ENCODE measurements around the gene GAB4. TPM values are rescaled to one million over a fixed set of nuclear protein-coding genes. Genes with fewer than 3 reads are reported as not detected.

The GAB4 gene
- total RNA-seq, 4 donors from 2014 or later, result not detected

DNA sequence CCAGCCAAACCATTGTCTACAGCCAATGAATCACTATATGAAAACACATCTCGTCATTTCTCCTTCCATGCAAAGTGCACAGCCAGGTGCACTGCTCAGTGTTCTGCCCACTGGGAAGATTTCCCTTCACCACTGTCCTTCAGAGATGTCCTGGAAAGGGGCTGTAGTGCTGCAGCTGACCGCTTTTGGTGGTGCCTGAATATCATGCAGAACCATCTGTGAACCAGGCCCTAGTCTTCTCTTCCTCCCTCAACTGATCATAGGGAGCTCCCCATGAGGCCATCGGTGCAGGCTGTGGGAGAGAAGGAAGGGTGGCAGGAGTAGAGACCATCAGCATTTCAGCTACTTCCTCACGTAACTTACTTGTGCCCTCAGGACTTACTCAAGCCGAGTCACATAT is 70.2 kb downstream of the GAB4 start:
- TF ChIP-seq, protein P1, sequence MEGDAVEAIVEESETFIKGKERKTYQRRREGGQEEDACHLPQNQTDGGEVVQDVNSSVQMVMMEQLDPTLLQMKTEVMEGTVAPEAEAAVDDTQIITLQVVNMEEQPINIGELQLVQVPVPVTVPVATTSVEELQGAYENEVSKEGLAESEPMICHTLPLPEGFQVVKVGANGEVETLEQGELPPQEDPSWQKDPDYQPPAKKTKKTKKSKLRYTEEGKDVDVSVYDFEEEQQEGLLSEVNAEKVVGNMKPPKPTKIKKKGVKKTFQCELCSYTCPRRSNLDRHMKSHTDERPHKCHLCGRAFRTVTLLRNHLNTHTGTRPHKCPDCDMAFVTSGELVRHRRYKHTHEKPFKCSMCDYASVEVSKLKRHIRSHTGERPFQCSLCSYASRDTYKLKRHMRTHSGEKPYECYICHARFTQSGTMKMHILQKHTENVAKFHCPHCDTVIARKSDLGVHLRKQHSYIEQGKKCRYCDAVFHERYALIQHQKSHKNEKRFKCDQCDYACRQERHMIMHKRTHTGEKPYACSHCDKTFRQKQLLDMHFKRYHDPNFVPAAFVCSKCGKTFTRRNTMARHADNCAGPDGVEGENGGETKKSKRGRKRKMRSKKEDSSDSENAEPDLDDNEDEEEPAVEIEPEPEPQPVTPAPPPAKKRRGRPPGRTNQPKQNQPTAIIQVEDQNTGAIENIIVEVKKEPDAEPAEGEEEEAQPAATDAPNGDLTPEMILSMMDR (IDR thresholded peaks at IDR 0.05; ENCODE audit: low read depth), result no peak

DNA sequence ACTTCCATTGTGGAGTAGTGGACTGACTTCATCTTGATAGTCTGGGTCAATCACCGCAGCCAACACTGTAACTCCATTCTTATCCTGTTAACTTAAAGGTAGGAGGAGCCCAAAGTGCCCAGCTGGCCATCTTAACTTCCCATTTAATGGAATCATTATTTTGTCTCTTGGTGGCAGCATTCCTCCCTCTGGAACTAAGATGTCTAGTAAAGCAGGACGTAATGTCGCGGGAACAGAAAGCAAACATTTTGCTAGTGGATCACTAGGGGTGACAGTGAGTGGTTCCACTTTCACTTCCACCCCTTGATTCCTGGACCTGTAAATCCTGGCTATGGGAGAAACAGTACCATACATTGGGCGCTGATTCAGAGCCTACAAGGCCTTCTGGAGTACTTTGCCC is 71.4 kb downstream of the GAB4 start:
- TF ChIP-seq, protein P1 (IDR thresholded peaks at IDR 0.05; ENCODE audit: low read depth), result no peak

DNA sequence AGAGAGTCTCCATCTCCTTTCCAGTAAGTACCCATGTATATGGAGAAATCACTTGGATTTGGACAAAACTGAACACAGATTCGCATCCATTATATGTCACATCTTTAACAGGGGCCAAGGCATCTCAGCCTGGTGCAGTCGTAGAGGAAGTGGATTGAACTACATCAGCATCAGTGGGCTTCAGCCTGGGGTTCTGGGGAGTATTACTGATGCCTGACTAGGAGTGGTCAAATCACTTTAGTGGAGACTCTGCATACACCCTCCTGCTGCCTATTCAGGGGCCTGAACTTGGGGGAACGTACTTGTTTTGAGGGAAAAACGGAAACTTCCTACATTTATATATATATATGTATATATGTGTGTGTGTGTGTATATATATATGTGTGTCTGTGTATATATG is 72.8 kb downstream of the GAB4 start:
- TF ChIP-seq, protein P1 (IDR thresholded peaks at IDR 0.05; ENCODE audit: low read depth), result no peak

DNA sequence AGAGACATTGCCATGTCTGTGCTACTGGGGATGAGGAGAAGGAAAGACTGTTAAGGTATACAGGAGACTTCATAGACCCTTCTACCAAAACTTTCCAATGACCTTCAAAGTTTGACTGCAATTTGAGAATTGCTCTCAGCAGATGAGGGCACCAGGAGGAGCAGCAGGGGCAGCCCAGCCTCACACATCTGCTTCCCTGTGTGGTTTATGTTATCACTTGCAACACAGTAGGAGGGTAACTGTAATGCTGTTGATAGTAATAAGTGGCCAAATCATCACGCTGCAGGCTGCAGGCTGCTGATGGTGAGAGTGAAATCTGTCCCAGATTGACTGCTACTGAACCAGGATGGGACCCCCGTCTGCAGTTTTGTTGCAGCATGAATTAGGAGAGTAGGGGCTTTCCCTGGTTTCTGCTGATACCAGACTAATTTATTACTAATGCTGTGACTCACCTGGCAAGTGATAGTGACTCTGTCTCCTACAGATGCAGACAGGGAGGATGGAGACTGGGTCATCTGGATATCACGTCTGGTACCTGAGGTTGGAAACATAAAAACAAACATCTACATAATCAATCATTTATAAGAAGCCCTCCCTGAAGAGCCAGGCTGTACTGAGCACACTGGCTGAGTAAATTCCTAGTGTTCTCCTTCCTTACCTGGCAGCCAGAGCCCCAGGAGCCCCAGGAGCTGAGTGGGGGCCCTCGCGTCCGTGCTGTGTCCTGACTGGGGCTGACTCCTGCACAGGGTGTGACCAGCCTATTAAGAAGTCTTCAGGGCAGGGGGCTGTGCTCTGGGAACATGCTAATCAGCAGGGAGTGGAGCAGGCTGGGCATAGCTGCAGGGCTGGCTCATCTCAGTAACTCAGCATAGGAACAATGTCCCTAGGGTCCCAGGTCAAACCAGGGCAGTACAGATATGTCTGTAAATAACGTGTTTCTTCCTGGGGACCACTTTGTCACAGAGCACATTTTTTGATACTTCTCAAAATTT is 74.4 kb downstream of the GAB4 start:
- TF ChIP-seq, protein P1 (IDR thresholded peaks at IDR 0.05; ENCODE audit: low read depth), result no peak

DNA sequence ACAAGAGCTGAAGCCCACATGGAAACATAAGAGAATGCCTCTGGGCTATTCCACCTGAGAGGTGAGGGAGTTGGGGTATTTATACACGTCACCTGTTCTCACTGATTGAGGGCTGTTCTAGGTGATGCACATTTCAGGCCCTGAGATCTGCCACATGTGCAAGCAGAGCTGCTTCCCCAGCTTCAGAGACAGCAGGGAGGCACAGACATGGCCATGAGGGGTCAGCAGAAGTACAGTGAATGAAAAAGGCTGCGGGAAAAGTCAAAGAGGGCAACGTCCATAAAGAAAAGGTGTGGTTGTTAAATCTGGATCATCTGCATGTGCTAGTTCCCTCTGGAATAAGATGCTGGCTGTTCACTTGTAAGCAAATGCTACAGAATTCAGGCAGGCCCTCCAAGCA is 75.4 kb downstream of the GAB4 start:
- TF ChIP-seq, protein P1 (IDR thresholded peaks at IDR 0.05; ENCODE audit: low read depth), result no peak

DNA sequence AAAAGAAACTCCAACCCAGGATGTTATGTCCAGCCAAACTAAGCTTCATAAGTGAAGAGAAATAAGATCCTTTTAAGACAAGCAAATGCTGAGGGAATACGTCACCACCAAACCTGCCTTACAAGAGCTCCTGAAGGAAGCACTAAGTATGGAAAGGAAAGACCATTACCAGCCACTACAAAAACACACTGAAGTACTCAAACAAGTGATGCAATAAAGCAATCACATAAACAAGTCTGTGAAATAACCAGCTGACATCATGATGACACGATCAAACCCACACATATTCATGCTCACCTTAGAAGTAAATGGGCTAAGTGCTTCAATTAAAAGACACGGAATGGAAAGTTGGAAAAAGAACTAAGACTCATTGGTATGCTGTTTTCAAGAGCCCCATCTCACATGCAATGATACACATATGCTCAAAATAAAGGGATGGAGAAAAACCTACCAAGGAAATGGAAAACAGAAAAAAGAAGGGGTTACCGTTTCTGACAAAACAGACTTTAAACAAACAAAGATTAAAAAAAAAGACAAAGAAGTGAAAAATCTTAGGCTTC is 82.5 kb downstream of the GAB4 start:
- TF ChIP-seq, protein P1 (IDR thresholded peaks at IDR 0.05; ENCODE audit: low read depth), result no peak

DNA sequence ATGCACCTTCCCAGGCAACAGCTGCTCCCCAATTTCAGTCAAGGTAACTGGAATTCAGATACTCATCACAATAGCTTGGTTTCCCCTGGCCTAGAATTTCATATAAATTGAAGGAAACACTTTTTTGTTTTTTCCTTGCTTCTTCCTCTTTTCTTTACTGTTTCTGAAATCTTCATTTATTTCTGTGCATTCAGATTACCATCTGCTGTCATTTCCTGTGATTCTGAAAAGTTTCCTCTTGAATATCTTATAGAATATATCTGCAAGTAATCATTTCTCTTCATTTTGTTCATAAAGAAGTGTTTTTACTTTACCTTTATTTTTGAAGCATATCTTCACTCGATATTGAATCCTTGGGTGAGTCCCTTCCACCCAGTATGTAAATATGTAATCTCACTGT is 85.3 kb downstream of the GAB4 start:
- TF ChIP-seq, protein P1 (IDR thresholded peaks at IDR 0.05; ENCODE audit: low read depth), result no peak
